HG02678 (cell line): Measurements from ENCODE around the gene PRKN.

Experiments
- ATAC-seq: cut with Tn5 transposase; IDR thresholded peaks from one replicate; pipeline ENCODE4 v1.9.1; 2021; ENCODE audit warnings: mild to moderate bottlenecking, moderate library complexity; ENCODE audit not compliant: unreplicated experiment

PRKN gene

DNA sequence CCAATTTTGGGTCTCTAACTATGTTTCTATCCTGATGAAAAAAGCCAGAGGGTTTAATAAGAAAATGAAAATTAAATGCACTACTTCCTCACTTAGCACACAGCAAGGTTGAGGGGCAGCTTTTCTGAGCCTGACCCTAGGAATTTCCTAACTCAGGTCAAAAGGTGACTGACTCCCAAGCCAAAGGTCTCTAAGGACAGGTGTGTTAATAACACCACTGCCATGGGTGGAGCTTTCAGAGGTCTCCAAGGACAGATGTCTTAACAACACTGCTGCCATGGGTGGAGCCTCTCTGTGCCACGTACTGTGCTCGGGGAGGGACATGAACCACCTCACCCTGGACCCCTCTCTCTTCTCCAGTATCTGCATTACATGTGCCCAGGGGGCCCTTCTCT lies 339.2 kb downstream of the PRKN start:
- ATAC-seq, result no peak

DNA sequence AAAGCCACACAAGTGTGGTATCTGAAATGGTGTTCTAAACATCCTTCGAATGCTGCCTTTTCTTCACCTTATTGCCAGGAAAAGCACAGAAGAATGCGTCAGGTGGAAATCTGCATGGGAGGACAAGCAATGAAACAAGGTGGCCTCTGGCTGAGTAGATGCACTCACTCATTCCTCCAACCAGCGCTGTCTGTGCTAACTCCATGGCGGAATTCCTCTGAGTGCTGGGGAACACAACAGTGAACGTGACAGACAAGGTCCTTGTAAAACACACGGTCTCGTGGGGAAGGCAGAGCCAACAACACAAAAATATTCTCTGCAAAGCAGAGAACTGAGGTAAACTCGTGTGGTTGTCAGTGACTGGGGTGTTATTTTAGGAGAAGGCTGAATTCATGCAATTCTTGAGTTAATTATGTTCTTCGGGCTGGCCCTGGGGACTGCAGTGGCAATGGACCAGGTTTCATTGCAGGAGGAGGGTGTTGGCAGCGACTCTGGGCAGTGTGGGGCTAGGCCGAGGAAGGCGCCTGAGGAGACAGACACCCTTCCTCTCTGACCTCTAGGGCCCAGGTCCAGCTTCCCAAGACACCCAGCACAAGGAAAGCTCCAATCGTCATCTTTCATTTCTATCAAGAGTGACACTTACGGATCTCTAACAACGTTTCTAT lies 339.7 kb downstream of the PRKN start:
- no peak for ATAC-seq

DNA sequence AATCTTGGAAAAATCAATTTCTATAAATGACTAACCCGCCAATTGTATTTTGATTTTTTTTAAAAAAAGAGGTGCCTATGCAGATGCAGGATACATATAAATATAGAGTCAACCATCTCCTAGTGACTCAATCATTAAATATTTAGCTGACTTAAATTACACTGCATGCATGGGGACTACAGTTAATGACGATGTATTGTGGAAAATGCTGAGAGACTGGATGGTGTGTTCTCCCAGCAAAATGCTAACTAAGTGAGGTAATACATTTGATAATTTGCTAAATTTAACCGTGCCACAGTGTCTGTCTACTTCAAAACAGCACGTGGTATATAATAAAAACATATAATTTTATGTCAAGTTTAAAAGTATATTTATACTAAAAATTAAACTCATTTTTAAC lies 341.6 kb downstream of the PRKN start:
- no peak for ATAC-seq

DNA sequence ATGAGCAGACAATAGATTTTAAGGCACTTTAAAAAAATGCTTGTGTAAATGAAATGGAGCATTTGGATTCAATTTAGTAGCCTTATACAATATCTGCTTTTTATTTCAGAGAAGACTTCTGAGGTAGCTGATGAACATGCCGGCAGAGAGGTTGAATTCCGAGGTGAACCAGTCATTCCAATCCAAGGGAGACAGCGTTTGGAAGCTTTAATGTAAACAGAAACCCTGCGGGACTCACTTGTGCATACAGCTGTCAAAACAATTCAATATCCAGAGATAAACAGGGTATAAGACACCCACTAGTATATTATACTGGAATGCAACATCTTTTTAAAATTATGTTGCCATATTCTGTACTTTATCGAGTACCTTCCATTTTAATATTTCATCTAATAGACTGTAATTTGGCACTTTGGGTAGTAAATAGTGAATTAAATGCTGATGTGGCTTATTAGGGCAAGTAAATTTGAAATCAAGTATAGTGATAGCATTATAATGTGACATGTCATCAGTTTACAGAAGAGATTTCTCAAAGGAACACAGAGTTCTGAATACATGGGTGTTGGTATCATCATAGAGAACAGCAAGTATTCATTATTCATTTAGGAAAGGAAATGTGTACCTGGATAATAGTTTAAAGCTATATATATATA lies 347.7 kb downstream of the PRKN start:
- no peak for ATAC-seq

DNA sequence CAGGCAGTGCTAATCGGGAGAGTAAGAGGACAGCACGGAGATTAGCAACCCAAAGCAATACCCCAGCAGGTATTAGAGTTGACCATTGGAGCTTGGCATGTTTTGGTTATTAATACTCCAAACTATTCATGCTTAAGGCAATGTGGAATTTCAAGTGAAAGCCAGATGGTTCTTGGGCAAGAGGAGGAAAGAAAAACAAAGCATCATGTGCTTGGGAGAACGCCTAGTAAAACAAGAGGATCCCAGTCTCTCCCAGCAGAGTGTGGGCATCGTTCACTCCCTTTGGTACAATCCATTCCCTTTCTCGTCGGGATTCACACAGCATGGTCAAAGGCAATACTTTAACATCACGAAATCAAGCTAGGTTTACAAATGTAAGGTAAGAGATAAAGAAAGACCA lies 349.8 kb downstream of the PRKN start:
- no peak for ATAC-seq

DNA sequence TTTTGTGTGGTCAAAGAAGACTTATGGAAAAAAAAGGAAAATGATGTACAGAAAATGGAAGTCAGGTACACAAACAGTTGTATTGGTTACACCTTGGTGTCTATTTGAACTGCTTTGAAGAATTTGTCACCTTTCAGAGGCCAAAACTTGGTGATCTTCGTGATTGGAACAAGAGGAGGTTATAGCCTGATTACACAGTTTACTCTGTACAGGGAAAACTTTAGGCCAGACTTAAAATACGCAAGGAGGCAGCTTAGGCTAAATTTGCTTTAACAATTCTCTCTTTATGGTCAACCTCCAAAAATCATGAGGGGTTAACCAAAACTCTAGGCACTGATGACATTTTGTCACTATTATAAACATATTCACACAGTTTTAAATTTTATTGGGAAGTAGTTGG lies 353.7 kb downstream of the PRKN start:
- no peak for ATAC-seq

DNA sequence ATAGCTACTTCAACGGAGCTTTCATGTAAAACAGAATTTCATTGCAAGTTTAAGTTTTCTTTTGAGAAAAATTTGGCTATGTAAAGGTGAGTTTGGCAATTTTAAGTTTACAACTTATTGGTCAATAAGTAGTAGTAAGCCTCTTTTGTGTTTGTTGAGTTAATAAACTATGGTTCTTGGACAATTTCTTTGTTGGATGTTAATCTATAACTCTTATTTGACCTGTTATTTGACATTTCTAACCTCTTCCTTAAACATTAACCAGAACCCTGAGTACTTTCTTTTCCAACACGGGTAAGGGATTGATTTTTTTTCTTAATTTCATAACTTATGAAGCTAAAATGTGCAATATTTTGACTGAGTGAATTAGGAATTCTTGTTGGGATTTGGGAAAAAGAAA lies 354.4 kb downstream of the PRKN start:
- ATAC-seq, result no peak

DNA sequence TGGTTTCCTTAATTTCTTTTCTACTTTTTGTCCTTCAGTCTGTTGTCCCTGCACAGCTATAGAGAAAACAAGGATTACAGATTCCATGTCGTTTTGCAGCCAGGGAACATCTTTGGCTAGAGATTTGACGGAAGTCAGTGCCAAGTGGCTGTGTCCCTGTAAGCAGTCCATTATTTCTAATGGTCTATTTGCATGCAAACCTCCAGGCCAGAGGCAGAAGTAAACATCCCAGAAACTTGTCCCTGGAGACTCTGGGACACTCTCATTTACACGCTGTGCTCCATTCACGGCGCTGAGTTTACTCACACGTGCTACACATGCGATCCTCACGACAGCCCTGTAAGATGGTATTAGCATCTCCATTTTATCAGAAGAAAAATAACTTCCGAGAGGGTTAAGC lies 355.5 kb downstream of the PRKN start:
- ATAC-seq, result no peak

DNA sequence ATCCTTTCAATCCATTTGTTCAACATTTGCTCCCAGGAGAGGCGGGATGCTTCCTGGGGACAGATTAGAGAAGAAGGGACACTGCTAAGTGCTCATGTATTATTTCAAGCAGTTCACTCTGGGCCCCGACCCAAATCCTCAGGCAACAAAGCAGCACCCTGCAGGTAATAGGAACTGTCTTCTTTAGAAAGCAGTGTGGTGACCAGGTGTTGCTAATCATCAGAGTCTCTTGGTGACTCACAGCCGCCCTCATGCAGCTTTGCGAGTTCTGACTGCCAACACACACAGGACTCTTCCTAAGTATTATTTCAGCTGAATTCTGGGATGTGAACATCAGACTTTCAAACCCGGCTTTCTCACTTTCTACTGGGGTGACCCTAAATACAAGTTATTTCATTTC lies 356.4 kb downstream of the PRKN start:
- no peak for ATAC-seq

DNA sequence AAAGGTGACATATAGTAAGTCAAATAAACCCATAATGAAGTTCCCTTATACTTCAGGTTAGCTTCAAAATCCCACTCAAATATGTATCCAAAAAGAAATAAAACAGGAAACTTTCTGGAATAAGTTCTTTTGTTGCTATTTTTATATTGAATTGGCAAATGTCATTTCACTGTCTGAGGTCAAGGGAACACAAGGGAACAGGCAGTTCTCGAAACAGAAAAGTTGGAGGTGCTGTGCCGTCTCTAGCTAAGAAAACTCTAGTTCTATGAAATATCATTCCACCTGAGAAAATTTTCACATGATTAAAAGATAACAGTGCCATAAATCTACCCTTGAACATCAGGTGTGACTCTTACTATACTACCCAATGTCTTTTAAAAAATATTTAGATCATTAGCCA lies 358.5 kb downstream of the PRKN start:
- no peak for ATAC-seq

DNA sequence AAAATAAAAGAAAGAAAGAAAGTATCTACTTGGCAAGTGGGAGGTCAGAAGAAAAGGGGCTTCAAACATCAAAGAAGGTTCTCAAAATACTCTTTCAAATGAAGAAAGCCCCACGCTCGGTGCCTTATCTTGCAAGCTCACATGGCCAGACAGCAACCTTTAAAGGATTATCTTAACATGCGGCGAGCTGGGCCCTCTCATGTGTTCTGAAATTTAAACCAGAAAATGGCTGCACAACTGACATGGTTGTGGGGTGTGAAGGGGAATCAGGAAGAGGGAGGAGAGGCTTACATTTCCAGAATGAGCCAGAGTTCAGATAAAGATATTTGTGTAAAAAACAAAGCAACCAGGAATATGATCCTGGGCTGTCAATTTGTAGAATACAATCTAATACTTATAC lies 363.1 kb downstream of the PRKN start:
- ATAC-seq, result no peak

DNA sequence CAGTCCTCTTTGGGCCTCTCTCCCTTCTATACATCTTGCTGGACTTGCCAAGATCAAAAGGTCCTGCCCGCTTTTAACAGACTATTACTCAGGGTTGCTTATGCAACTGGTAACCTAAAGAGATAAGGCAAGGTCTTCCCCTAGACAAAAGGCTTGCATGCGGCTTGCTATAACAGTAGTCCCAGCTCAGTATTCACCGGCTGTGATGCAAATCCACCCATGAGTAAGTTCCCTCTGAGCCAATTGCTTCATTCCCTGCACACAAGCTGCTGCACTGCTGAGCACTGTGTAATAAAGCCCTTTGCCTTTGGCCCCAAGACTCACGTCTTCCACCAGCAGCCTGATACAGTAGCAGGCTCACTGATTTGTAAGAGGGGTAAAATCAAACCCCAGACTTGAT lies 363.8 kb downstream of the PRKN start:
- ATAC-seq, result no peak

DNA sequence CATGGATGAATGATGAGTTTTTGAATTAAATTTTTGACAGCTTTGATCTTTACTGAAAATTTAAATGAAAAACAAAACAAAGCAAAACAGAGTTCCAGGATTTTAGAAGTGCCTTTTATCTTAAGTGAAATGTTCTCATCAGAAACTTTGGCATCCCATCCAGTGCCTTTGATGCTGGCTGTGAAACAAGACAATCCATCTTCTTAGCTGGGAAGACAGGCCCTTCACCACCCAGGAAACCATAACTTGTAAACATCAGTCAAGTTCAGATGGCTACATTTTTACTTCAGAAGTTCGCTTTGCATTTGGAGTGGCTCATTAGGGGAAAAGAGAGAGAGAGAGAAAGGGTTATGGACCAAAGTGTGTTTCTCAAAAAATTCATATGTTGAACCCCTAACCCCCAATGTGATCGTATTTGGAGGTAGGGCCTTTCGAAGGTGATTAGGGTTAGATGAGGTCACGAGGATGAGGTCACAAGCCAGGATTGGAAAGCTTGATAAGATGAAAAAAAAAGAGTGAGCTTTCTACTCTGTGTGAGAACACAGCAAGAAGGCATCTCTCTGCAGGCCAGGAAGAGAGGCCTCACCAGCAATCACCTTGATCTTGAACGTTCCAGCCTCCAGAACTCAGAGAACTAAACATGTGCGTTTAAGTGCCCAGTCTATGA lies 366.5 kb downstream of the PRKN start:
- no peak for ATAC-seq

DNA sequence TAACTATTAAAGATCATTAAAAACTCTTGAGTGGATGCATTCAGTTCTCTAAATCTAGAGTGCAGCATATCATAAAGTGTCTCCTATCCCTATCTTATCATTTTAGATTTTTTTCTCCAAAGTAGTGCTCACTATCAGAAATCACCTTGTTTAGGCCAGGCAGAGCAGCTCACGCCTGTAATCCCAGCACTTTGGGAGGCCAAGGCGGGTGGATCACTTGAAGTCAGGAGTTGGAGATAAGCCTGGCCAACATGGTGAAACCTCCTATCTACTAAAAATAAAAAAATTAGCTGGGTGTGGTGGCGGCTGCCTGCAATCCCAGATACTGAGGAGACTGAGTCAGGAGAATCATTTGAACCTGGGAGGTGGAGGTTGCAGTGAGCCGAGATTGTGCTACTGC lies 368.9 kb downstream of the PRKN start:
- ATAC-seq, result no peak

DNA sequence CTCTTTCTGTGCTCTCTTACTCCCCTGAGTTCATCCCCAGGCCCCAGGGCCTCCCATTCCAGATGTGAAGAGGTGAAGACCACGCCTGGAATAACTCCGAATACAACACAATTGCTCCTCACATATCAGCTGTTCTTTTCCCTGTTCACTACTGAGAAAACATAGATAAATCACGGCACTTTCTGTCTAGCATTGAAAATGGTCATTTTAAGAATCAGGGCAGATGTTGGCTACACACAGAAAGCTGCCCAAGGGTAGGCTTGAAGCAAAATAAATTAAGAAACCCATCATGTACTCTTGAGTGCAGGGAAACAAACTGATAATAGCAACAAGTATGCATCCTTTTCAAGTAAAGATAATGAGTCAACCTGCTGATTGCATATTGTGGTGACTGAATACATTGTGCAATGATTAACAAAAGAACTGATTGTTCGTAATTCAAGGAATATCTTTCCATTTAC lies 382.5 kb downstream of the PRKN start:
- no peak for ATAC-seq

DNA sequence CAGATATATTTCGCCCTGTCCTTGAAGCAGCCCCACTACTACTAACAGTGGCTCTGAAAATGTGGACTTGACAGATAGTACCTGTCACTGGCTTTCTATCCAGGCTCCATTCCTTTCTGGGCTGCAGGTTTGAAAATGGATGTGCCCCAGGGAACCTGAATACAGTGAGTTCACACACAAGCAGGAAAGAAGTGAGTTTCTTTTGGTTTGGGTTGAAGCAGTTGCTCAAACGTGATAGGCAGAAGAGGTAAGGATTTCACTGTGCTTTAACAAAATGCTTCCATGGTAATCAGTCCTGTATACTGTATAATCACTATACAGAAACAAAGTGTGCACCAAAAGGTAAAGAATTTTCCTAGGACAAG lies 382.9 kb downstream of the PRKN start:
- no peak for ATAC-seq

DNA sequence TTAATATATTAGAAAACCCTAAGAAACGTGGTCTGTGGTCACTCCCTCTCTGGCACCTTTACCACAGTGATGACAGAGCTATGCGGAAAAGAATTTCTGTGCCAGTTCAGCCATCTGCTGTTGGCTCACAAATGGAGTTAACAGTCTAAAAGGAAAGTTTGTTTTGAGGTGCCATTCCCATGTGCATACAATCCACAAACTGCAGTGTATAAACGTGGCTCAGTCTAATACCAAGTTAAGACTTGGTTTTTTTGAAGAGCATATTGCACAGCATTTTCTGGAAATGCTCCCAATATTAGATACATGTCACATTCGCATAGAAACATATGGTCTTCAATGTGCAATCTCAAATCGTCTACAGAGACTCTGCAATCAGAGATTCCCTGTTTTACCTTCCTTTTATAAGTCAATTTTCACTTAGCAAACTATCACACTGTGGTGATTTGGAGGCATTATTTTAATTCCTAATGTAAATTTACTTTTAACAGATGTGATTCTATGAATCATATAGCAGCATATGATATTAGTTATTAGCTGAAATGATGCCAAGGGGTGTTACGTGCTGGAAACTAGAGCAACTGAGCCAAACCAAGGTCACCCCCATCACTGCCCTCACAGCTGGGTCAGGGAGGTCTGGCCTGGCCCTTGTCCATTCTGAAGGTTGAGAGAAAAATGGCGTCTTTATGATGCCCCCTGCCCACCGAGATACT lies 383.5 kb downstream of the PRKN start:
- no peak for ATAC-seq

DNA sequence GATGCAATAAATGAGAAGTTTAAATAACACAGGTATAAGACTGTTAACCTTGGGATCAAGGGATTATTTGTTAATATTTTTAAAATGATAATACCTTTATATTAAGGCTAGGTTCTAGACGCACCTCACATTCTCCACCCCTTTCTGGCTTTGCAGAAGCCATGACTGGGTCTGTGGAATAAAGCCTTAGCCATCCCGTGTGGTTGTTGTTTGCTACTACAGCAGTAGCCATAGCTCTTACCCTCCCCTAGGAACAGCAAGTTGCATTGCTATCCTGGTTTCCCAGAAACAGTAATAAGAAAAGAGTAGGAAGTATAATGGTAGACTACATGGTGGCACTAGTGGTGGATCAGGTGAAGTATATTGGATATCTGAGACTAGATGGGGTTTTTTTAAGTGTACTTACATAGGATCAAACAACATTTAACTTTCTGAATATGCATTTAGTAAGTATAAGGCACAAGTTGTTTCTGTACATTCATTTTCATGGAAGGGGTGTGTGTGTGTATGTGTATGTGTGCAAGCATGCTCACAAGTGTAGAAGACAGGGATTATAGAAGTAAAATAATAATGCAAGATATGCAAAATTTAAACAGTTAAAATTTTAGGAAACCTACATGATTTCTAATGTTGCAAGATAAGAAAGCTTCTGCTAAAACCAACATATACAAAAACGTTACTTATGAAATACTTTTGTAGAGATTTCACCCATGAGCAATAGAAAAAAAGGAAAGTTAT lies 384.2 kb downstream of the PRKN start:
- ATAC-seq, result no peak

DNA sequence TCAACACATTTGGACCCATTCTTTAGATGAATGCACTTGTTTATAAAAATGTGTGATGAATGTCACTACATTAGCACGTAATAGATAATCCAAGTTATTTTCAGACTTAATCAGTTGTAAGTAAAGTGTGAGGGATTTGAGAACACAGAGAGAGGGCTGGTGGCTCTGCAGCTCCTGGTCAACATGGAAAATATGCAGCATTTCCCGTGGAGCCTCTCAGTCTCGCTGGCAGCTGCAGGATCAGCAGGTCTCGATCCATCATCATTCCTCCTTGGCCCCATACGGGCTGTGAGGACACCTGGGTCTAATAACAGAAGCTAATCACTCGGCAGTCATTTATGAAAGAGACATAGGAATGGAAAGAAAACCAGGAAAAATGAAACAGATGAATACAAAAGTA lies 390.2 kb downstream of the PRKN start:
- no peak for ATAC-seq

DNA sequence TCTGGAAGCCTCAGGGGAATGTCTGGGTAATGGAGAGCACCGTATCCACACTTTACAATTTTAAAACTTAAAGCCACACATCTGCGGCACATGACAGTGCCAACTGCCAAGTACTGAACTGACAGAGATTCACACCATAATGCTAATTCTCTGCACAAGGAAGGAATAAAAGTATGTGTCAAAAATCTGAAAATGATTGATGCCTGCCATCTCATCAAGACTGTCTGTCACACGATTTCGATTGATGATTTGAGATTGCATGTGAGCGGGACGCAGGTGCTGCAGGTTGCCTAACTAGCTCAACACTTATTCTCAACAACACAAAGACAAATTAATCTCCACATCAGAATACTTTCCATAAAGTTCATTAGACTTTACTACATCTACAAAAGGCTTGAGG lies 391.2 kb downstream of the PRKN start:
- no peak for ATAC-seq

DNA sequence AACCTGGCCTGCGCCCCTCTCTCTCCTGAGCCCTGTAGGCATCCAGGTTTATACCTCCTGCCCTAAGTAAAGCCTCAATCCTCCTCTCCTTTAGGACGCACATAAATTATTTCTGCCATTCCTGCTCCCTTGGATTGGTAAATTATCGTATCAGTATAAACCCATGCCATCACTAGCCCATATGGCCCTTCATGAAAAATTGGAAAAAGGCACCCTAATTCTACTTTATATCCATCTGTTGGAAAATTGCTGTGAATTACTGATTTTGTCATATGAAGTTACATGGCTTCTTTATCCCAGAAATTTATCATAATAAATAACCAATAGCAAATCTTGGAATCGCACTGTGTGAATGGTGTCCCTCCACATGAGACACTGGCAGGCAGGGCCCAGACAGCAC lies 395.2 kb downstream of the PRKN start:
- no peak for ATAC-seq
